ENCODE results near the gene SAT1.

Gene SAT1

DNA sequence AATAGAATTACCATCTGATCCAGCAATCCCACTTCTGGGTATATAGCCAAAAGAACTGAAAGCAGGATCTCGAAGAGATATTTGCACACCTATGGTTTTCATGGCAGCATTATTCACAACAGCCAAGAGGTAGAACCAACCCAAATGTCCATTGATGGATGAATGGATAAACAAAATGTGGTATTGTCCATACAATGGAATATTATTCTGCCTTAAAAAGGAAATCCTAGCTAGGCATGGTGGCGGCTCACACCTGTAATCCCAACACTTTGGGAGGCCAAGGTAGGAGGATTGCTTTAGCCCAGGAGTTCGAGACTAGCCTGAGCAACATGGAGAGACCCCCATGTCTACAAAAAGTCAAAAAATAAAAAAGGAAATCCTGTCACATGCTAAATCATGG, 27.3 kb downstream of the SAT1 start:
- DNase-seq (ENCODE audit: low read depth), result no peak

DNA sequence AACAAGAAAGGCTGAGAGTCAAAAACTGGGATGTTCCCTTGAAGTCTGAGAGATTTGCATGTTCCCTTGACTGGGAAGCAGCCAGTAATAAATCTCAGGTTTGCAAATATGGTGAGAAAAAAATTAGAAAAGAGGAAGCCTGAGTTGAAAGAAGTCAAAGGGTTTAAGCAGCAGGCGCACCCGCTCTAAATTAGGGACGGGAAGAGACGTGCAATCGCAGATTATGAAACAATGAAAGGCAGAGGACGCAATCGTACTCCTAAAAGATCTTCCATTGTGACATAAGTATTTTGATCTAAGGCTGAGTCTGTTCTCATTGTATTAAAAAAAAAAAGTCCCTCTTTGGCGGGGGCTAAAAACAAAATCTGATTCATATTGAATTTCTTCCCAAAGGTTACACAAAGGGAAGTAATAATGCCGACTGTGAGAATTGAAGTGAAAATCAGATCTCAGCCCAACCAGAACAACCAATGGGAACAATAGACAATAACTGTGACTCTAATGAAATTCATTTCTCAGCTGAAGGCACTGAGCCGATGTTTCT, 28.2 kb downstream of the SAT1 start:
- no peak for DNase-seq (ENCODE audit: low read depth)

DNA sequence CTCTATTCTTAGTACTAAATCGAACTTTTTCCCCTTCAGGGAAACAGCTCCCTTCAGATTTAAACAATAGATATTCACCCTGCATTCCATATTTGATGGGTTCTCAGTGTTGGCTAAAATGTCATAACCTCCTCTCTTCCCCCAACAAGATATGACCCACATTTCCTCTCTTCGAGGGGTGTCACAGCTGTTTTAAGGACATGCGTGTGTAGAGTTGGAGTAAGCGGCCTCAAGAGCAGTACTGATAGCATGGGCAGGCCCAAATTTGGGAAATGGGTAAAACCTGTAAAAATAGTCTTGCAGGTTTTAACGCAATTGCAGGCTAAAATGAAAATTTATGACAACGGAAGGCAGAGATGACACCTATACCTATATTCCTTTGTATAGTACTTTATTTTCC, 28.7 kb downstream of the SAT1 start:
- no peak for DNase-seq (ENCODE audit: low read depth)

DNA sequence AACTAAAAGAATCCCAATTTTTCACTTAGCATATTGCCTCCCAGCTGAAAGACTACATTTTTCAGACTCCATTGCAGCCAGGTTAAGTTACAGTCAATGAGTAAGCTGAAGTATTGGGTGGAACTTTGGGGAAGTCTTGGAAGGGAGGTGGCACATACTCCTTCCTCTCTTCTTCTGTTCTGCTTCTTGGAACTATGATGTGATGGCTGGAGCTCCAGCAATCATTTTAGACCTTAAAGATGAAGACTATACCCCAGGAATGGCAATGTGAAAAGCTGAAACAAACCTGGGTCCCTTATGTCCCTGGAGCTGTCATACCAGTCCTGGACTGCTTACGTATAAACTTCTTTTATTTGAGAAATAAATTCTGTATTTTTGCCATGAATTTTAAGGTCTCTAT, 30.8 kb downstream of the SAT1 start:
- DNase-seq (ENCODE audit: low read depth), result no peak

DNA sequence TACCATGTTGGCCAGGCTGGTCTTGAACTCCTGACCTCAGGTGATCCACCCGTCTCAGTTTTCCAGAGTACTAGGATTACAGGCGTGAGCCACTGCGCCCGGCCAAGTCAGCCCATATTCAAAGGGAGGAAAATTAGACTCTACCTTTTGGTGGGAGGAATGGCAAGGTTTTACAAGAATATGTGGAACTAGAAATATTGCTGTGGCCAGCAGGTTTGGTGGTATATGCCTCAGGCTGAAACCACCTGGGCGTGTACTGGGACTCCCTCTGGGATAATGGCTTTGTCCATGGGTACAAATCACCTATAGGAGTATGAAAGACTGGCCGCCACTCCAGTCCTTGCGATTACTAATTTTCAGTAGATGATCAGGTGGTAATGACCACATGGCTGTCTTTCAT, 32.4 kb downstream of the SAT1 start:
- no peak for DNase-seq (ENCODE audit: low read depth)

DNA sequence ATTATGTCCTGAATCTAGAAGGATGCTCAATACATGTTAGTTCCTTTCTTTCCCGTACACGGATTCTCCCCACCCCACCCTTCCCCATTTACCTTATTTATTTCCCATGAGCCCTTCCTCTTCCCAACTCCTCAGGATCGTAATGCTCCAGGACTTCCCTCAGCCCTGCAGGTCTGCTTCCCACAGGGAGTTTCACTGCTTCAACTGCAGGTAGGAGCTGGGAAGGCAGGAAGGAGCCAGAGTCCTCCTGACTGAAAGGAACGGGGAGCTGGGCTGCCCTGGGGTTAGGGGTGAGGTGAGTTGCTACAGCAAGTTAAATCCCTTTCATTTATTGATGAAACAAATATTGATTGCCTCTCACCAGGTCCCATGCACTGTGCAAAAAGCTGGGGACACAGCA, 33.2 kb downstream of the SAT1 start:
- no peak for DNase-seq (ENCODE audit: low read depth)

DNA sequence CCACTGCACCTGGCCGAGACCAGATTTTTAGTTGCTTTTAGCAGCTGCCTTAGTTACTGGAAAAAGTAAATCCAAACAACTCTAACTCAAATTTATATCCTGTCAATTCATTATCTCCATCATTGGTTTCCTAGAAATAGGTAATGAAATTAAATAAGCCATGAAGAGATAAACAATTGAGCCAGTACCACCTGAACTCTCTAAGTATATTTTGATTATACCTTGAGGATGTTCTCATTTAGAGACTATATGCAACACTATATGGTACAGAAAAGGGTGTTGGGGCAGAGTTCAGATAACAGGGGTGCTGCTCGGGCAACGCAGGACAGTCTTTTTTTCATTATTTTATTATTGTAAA, 35.0 kb downstream of the SAT1 start:
- no peak for DNase-seq (ENCODE audit: low read depth)

DNA sequence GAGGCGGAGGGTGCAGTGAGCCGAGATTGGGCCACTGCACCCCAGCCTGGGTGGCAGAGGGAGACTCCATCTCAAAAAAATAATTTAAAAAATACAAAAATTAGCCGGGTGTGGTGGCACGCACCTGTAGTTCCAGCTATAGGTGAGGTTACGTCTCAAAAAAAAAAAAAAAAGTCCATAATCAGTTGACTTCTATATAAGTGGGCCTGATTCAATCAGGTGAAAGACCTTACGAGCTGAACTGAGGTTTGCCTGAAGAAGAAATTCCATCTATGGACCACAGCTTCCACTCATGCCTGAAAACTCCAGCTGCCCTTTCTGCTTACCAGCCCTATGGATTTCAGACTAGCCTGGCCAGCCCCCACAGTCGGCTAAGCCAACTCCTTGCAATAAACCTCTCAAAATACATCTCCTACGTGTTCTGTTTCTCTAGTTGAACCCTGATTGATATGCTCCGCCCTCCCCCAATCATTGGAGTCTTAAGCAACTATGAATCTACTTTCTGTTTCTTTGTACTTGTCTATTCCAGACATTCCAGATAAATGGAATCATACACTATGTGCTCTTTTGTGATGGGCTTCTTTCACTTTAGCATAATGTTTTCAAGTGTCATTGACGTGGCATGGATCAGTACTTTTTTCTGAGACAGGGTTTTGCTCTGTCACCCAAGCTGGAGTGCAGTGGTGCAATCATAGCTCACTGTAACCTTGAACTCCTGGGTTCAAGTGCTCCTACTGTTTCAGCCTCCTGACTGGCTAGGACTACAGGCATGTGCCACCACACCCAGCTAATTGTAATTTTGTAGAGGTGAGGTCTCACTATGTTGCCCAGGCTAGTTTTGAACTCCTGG, 36.6 kb downstream of the SAT1 start:
- DNase-seq (ENCODE audit: low read depth), result no peak

DNA sequence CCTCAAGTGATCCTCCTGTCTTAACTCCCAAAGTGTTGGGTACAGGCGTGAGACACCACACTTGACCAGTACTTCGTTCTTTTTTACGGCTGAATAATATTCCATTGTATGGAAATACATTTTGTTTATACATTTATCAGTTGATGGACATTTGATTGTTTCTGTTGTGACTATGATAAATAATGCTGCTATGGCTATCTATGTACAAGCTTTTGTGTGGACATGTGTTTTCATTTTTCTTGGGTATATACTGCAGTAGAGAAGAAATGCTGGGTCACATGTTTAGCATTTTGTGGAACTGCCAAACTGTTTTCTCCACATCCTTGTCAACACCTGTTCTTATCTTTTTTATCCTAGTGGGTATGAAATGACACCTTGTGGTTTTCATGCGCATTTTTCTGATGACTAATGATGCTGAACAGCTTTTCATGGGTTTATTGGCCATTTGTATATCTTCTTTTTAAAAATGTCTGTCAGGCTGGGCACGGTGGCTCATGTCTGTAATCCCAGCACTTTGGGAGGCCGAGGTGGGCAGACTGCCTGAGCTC, 37.3 kb downstream of the SAT1 start:
- no peak for DNase-seq (ENCODE audit: low read depth)

DNA sequence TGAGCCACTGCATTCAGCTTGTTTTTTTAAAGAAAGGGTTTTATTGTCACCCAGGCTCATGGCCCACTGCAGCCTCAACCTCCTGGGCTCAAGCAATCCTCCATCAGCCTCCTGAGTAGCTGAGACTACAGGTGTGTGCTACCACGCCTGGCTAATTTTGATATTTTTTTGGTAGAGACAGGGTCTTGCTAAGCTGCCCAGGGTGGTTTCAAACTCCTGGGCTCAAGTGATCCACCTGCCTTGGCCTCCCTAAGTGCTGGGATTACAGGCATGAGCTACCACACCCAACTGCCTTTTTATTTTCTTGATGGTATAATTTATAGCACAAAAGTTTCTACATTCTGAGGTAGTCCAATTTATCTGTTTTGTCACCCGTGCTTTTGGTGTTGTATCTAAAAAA, 38.9 kb downstream of the SAT1 start:
- DNase-seq (ENCODE audit: low read depth), result no peak

DNA sequence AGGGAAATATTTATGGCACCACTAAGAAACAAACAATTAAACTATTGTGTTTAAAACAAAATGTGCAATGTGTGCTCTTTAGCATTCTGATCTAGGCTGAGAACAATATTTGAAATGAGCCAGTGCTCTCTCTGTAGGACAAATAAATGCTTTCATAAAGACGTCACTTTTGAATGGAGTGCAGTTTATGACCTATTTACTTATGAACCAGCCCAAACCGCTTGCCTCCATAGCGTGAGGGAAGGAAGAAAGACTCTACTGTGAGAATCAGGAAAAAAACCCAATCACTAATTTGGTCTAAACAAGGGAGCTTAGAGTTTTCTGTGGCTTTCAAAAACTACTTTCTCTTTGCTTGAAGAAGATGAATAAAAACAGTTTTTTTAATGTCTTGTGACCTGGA, 39.4 kb downstream of the SAT1 start:
- no peak for DNase-seq (ENCODE audit: low read depth)

DNA sequence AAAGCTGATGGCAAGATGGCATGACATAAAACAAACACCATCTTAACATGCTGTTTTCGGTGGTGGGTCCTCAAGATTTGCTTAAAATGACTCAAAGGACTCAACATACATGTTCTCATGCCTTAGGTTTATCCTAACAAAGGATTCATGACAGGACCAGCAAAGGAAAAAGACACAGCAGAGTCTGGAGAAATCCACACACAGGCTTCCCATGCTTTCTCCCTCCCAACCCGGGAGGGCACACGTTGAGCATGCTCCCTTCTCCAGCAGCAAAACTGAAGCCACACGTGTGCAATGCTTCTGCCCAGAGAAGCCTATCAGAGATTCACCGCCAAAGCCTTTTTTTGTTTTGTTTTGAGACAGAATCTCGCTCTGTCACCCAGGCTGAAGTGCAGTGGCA, 39.9 kb downstream of the SAT1 start:
- no peak for DNase-seq (ENCODE audit: low read depth)

DNA sequence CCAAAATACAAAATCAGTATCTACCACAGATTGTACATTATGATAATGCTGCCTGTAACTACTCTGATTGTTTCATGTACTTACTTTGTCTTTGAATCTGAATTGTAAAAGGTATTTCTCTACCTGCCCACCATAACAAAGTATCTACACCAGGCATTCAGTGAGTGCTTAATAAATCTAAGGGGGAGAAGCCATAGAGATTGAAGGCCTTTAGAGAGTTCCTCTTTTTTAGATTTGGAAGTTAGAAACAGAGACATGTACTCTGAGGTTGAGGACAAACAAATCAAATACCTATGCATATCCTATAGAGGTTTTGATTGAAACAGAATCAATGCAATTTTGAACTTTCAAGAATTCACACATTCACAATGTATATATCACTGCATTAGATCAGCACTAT, 42.7 kb downstream of the SAT1 start:
- no peak for DNase-seq (ENCODE audit: low read depth)

DNA sequence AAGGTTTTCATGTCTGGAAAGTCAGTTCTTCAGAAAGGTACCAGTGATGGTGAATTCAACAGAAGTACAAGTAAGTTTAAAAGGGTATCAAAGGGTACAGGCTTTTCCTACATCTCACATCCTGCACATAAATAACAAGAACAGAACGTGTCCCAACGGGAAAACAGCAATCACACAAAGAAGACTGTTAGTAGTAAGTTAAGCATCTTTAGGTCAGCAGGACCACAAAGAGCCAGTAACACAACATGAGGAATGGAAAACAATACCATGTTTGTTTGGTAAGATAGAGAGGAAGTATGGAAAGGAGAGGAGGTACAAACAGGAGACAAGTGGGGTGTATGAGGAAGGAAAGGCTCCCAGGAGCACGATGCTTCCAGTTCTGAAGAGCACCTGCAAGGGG, 43.2 kb downstream of the SAT1 start:
- no peak for DNase-seq (ENCODE audit: low read depth)

DNA sequence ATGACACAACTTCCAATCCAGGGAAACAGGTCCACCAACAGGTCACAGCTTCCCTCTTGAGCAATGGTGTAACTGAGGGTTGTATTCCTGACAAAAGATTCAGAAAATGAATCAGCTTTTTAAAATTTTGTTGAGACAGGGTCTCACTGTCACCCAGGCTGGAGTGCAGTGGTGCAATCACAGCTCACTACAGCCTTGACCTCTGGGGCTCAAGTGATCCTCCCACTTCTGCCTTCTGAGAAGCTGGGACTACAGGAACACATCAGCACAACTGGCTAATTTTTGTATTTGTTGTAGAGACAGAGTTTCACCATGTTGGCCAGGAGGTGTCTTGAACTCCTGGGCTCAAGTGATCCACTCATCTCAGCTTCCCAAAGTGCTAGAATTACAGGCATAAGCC, 43.7 kb downstream of the SAT1 start:
- DNase-seq (ENCODE audit: low read depth), result no peak

DNA sequence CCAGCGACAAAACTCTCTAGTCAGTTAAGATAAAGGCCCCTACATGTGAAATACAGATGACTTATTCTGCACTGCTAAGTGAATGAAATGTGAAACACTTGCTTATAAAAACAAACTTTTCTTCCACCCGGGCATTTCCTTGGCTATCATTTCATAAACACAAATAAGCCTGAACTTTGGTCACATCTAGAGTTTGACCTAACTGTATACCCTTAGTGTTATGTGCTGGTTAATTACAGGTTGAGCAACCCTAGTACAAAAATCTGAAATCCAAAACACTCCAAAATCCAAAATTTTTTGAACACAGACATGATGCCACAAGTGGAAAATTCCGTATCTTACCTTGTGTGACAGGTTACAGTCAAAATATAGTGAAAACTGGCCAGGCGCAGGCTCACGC, 45.9 kb downstream of the SAT1 start:
- no peak for DNase-seq (ENCODE audit: low read depth)

DNA sequence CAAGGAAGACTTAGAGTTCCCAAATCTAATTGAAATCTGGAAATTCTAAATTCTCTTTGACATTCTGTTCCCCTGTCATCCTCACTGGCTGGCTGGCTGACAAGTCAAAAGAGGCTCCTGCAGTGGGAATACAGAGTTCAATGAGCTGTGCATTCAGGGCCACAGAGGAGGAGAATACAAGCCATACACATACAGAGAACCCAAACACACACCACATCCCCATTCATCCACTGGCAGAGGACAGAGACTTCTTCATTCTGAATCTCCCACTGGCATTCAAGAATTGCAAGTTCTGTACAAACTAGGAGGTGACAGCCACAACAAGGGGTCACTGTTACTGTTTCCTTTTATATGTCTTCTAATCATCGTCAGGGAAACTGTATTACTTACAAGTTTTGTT, 49.7 kb downstream of the SAT1 start:
- DNase-seq (ENCODE audit: low read depth), result no peak

Measured in stimulated activated CD8-positive, alpha-beta memory T cell treated with anti-CD3 and anti-CD28 coated beads, Interleukin-7, amount 100 ng/mL, for 24 hours (primary cell).